K562 (cell line): ENCODE data around the gene GANAB. TPM values are rescaled to one million over a fixed set of nuclear protein-coding genes. Genes with fewer than 3 reads are reported as not detected.

Experiments used
- ARID2 ChIP-seq: fragments of 450-650 bp; IDR thresholded peaks from 2 replicates; pipeline ENCODE4 v1.6.1; 2017; ENCODE audit warnings: antibody characterized with exemption, mild to moderate bottlenecking
- BRCA1 ChIP-seq, 2 experiments: fragments of 450-650 bp in 1 of 2; sonication (generic) in 1 of 2; formaldehyde crosslinking in 1 of 2; IDR thresholded peaks; 2 replicates each; pipeline versions ENCODE4 v1.5.0 to v1.6.1; 2017 to 2020; ENCODE audit warnings: mild to moderate bottlenecking in 1 of 2, missing genetic modification reagents in 1 of 2
- CBFA2T3 ChIP-seq: fragments of 450-650 bp; IDR thresholded peaks from 2 replicates; pipeline ENCODE4 v1.6.1; 2017
- LARP7 ChIP-seq: fragments of 450-650 bp; IDR thresholded peaks from 2 replicates; pipeline ENCODE4 v1.6.1; 2016
- NFIX ChIP-seq: fragments of 250-450 bp; sonication (Bioruptor Pico); IDR thresholded peaks from 2 replicates; pipeline ENCODE4 v1.4.0; 2020; ENCODE audit warnings: low read depth, mild to moderate bottlenecking, moderate library complexity
- NR1H2 ChIP-seq: sonication (generic); formaldehyde crosslinking; IDR thresholded peaks from 2 replicates; pipeline ENCODE4 v1.4.0; 2020; ENCODE audit warnings: mild to moderate bottlenecking, missing genetic modification reagents
- RBM22 ChIP-seq: fragments of 200-400 bp; formaldehyde crosslinking; IDR thresholded peaks from 2 replicates; pipeline ENCODE4 v1.6.1; 2018; ENCODE audit warnings: low read length, low read depth; ENCODE audit not compliant: poor library complexity, severe bottlenecking
- SMAD1 ChIP-seq: fragments of 150-350 bp; IDR thresholded peaks from 2 replicates; pipeline ENCODE4 v1.6.1; 2014; ENCODE audit warnings: low read length, low read depth; ENCODE audit not compliant: partially characterized antibody
- SRSF1 ChIP-seq: fragments of 200-400 bp; formaldehyde crosslinking; IDR thresholded peaks from 2 replicates; pipeline ENCODE4 v1.6.1; 2017; ENCODE audit warnings: mild to moderate bottlenecking, low read depth, low read length, moderate library complexity
- ZNF551 ChIP-seq: fragments of 250-450 bp; sonication (Bioruptor Pico); IDR thresholded peaks from 2 replicates; pipeline ENCODE4 v1.5.0; 2021; ENCODE audit warnings: mild to moderate bottlenecking, moderate library complexity
- ZNF785 ChIP-seq: fragments of 250-450 bp; sonication (Bioruptor Pico); IDR thresholded peaks from 2 replicates; pipeline ENCODE4 v1.4.0; 2020; ENCODE audit warnings: mild to moderate bottlenecking
- ZNF830 ChIP-seq: fragments of 250-450 bp; sonication (Bioruptor Pico); IDR thresholded peaks from 2 replicates; pipeline ENCODE4 v1.5.0; 2021; ENCODE audit warnings: mild to moderate bottlenecking
- polyA plus RNA-seq, 8 experiments: library from polyadenylated mRNA; depleted of rRNA in 4 of 8; stranded (reverse) in 5 of 8; unstranded in 3 of 8; fragments of >200 nt; fragmentation: Nextera tagmentation in 2 of 8; fragmentation: Illumina TruSeq in 1 of 8; extraction: Ambion mirVana in 2 of 8; extraction: Trizol in 1 of 8; gene quantifications; 2 replicates each; pipeline versions ENCODE4 v1.2.1 to v1.2.3, GENCODE V29; 2011 to 2014; ENCODE audit warnings: inconsistent platforms in 1 of 8, missing spikeins in 1 of 8
- total RNA-seq, 7 experiments: library from RNA; depleted of rRNA in 6 of 7; stranded (reverse); fragments of >200 nt in 6 of 7; fragmentation: Illumina TruSeq in 2 of 7; extraction: Trizol in 2 of 7; gene quantifications; 2 replicates each; pipeline versions ENCODE4 v1.2.1 to v1.2.3, GENCODE V29; 2011 to 2021; ENCODE audit warnings: low replicate concordance in 1 of 7
- TF ChIP-seq, protein P1 (sequence below): fragments of 250-450 bp; sonication (Bioruptor Pico); IDR thresholded peaks from 2 replicates; pipeline ENCODE4 v1.8.0; 2022; ENCODE audit warnings: moderate library complexity, mild to moderate bottlenecking, inconsistent platforms
- TF ChIP-seq, protein P2 (sequence below): fragments of 450-650 bp; IDR thresholded peaks from 2 replicates; pipeline ENCODE4 v1.6.1; 2017; ENCODE audit warnings: antibody characterized with exemption
- TF ChIP-seq, protein P3 (sequence below), 2 experiments: fragments of 450-650 bp; formaldehyde crosslinking in 1 of 2; IDR thresholded peaks; 2 replicates each; pipeline versions ENCODE4 v1.4.0 to v1.6.1; 2014 to 2020; ENCODE audit warnings: mild to moderate bottlenecking in 2 of 2, borderline replicate concordance in 1 of 2, low read depth in 1 of 2

Gene GANAB
- total and polyA plus RNA-seq, 9 of the 15 experiments (the other 6 are each of a cell fraction or from before 2014, with no cell fraction given): 6.5 to 284 (median 161) TPM

- TF ChIP-seq ZNF551 (no peak), RBM22 (peak; percentile 91), CBFA2T3 (no peak), LARP7 (no peak), ZNF785 (no peak), NR1H2 (no peak), ARID2 (no peak), SMAD1 (no peak), BRCA1 (IDR thresholded peaks at IDR 0.05) (no peak), BRCA1 (CRISPR knock-in tag; IDR thresholded peaks at IDR 0.05) (no peak), ZNF830 (CRISPR knock-in tag) (0 out of 2 replicates have a peak, but pooled peaks have one; percentile 36), NFIX (CRISPR knock-in tag) (no peak), SRSF1 (no peak)
- TF ChIP-seq, protein P1, sequence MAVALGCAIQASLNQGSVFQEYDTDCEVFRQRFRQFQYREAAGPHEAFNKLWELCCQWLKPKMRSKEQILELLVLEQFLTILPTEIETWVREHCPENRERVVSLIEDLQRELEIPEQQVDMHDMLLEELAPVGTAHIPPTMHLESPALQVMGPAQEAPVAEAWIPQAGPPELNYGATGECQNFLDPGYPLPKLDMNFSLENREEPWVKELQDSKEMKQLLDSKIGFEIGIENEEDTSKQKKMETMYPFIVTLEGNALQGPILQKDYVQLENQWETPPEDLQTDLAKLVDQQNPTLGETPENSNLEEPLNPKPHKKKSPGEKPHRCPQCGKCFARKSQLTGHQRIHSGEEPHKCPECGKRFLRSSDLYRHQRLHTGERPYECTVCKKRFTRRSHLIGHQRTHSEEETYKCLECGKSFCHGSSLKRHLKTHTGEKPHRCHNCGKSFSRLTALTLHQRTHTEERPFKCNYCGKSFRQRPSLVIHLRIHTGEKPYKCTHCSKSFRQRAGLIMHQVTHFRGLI (CRISPR knock-in tag): no peak
- TF ChIP-seq, protein P2, sequence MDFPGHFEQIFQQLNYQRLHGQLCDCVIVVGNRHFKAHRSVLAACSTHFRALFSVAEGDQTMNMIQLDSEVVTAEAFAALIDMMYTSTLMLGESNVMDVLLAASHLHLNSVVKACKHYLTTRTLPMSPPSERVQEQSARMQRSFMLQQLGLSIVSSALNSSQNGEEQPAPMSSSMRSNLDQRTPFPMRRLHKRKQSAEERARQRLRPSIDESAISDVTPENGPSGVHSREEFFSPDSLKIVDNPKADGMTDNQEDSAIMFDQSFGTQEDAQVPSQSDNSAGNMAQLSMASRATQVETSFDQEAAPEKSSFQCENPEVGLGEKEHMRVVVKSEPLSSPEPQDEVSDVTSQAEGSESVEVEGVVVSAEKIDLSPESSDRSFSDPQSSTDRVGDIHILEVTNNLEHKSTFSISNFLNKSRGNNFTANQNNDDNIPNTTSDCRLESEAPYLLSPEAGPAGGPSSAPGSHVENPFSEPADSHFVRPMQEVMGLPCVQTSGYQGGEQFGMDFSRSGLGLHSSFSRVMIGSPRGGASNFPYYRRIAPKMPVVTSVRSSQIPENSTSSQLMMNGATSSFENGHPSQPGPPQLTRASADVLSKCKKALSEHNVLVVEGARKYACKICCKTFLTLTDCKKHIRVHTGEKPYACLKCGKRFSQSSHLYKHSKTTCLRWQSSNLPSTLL: no peak
- TF ChIP-seq, protein P3, sequence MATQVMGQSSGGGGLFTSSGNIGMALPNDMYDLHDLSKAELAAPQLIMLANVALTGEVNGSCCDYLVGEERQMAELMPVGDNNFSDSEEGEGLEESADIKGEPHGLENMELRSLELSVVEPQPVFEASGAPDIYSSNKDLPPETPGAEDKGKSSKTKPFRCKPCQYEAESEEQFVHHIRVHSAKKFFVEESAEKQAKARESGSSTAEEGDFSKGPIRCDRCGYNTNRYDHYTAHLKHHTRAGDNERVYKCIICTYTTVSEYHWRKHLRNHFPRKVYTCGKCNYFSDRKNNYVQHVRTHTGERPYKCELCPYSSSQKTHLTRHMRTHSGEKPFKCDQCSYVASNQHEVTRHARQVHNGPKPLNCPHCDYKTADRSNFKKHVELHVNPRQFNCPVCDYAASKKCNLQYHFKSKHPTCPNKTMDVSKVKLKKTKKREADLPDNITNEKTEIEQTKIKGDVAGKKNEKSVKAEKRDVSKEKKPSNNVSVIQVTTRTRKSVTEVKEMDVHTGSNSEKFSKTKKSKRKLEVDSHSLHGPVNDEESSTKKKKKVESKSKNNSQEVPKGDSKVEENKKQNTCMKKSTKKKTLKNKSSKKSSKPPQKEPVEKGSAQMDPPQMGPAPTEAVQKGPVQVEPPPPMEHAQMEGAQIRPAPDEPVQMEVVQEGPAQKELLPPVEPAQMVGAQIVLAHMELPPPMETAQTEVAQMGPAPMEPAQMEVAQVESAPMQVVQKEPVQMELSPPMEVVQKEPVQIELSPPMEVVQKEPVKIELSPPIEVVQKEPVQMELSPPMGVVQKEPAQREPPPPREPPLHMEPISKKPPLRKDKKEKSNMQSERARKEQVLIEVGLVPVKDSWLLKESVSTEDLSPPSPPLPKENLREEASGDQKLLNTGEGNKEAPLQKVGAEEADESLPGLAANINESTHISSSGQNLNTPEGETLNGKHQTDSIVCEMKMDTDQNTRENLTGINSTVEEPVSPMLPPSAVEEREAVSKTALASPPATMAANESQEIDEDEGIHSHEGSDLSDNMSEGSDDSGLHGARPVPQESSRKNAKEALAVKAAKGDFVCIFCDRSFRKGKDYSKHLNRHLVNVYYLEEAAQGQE (IDR thresholded peaks at IDR 0.05; ENCODE audit: borderline replicate concordance): no peak
- TF ChIP-seq, protein P3 (CRISPR knock-in tag; IDR thresholded peaks at IDR 0.05; ENCODE audit: low read depth): 0 out of 2 replicates have a peak, but pooled peaks have one; percentile 25
Measured at GRCh38 chr11:62601372-62602140, 44.9 kb downstream of the GANAB start, which contains the start of gene MTA2 (continued).
